ENCODE data around the gene ERC2. TPM values are rescaled to one million over a fixed set of nuclear protein-coding genes. Genes with fewer than 3 reads are reported as not detected.

The ERC2 gene
- polyA plus RNA-seq, 1 experiment: 0.07 TPM

DNA sequence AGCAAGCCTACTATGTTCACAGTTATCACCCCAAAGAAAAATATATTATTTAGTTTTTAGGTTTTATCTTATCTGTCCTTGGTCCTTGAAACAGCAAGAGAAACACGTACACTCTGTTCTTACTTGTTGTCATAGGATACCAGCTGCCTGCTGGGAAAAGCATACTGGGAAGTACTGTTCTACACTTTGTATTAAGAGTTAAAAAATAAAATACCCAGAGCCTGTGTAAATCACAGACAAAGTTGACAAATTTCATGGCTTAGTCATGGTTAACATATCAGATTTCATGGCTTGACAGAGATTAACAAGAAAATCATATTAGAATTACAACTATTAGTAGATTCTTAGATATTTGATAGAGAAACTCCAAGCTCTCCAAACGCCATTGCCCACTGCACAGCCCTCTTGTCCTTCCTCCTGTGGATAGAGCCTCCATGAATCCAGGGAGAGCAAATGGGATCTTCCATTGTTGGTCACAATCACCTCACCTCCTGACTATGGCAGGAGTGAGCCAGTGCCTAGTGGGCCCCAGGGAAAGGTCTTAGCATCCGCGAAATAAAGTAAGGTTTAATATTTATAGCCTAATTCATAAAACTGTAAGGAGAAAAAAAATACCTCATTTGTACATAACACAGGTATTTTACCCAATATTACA, 853.1 kb downstream of the ERC2 start:
- H3K36me3 ChIP-seq (ENCODE audit: control insufficient read depth, insufficient read depth, low read length): no peaks in the 10 kb centered on the region
- ChIA-PET POLR2A (no interaction called here), CTCF (no interaction called here)

DNA sequence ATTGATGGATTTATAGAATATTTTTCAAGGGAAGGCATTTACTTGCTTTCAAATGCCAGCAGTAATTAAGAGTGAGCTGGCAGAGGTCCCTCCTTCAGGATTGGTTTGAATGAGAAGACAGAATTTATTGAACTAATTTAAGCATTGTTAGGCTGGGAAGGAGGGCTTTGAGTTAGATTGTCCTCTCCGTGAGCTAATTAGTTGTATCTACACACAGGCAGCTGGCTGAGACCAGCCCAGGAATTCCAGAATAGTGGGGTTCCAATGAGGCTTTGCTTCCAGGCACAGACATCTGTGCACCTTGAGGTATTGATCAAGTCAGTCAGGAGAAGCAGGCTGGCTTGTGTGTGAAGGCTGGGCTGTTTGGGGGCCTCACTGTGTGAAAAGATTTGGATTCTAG, 857.1 kb downstream of the ERC2 start:
- Histone ChIP-seq H3K27me3 (ENCODE audit: control insufficient read depth, insufficient read depth, low read length) (0 out of 2 replicates have a peak, but pooled peaks cover 1% of the 10 kb centered on the region), H3K36me3 (ENCODE audit: control insufficient read depth, insufficient read depth, low read length) (no peaks in the 10 kb centered on the region), H3K4me3 (ENCODE audit: low read depth, low read length) (no peak overlapping the region)
- DNase-seq (ENCODE audit: low read depth): no peak
- ChIA-PET CTCF (interaction anchor here (1.1 kb wide), 1 partner anchor 9 kb away, joined by 4 read pairs; no protein-coding TSS in a partner anchor), POLR2A (no interaction called here)
- TF ChIP-seq, protein P1, sequence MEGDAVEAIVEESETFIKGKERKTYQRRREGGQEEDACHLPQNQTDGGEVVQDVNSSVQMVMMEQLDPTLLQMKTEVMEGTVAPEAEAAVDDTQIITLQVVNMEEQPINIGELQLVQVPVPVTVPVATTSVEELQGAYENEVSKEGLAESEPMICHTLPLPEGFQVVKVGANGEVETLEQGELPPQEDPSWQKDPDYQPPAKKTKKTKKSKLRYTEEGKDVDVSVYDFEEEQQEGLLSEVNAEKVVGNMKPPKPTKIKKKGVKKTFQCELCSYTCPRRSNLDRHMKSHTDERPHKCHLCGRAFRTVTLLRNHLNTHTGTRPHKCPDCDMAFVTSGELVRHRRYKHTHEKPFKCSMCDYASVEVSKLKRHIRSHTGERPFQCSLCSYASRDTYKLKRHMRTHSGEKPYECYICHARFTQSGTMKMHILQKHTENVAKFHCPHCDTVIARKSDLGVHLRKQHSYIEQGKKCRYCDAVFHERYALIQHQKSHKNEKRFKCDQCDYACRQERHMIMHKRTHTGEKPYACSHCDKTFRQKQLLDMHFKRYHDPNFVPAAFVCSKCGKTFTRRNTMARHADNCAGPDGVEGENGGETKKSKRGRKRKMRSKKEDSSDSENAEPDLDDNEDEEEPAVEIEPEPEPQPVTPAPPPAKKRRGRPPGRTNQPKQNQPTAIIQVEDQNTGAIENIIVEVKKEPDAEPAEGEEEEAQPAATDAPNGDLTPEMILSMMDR (IDR thresholded peaks at IDR 0.05; ENCODE audit: insufficient read depth, low read depth, low read length): no peak

More for the DNA sequence above, 853.1 kb downstream of the ERC2 start:
- DNase-seq (ENCODE audit: low read depth): no peak
- Histone ChIP-seq H3K27me3 (ENCODE audit: control insufficient read depth, insufficient read depth, low read length) (0 out of 2 replicates have a peak, but pooled peaks cover 1% of the 10 kb centered on the region), H3K4me3 (ENCODE audit: low read depth, low read length) (no peak overlapping the region)
- TF ChIP-seq, protein P1 (IDR thresholded peaks at IDR 0.05; ENCODE audit: insufficient read depth, low read depth, low read length): no peak

DNA sequence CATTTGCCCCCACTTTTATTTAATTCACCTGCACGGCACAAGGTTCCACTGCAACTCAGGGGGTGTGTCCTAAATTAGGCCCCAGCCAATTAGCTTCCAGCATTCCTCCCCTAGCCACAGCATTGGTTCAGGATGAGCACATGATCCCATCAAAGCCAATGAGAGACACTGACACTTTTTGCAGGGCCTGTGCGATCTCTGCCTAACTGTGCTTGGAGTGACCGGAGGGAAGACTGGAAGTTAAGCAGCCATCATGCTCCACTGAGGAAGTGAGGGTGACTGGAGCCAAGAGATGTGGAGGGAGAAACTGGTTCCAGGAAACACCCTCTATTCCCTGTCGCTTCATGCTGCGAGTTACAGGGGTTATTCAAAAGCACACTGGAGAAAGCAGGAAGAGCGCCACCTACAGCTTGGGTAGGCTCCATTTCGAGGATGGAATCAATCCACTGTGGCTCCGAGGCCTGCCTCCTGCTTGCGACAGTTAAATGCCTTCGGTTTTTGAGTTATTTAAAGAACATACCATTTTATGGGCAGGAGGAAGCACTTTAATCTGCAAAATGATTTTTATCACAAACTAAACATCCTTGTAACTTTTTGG, 858.9 kb downstream of the ERC2 start:
- Histone ChIP-seq H3K4me3 (ENCODE audit: low read depth, low read length) (no peak overlapping the region), H3K27me3 (ENCODE audit: control insufficient read depth, insufficient read depth, low read length) (0 out of 2 replicates have a peak, but pooled peaks cover 1% of the 10 kb centered on the region), H3K36me3 (ENCODE audit: control insufficient read depth, insufficient read depth, low read length) (no peaks in the 10 kb centered on the region)
- DNase-seq (ENCODE audit: low read depth): no peak
- TF ChIP-seq, protein P1 (IDR thresholded peaks at IDR 0.05; ENCODE audit: insufficient read depth, low read depth, low read length): no peak
- CTCF ChIA-PET: interaction anchor here (0.6 to 1.7 kb wide), 5 partner anchors 8 to 132 kb away, joined by 3 to 6 read pairs (median 5); no protein-coding TSS in a partner anchor
- POLR2A ChIA-PET: interaction anchor here (0.5 kb wide), 1 partner anchor 122 kb away, joined by 3 read pairs; the partner anchor contains the start of gene WNT5A

DNA sequence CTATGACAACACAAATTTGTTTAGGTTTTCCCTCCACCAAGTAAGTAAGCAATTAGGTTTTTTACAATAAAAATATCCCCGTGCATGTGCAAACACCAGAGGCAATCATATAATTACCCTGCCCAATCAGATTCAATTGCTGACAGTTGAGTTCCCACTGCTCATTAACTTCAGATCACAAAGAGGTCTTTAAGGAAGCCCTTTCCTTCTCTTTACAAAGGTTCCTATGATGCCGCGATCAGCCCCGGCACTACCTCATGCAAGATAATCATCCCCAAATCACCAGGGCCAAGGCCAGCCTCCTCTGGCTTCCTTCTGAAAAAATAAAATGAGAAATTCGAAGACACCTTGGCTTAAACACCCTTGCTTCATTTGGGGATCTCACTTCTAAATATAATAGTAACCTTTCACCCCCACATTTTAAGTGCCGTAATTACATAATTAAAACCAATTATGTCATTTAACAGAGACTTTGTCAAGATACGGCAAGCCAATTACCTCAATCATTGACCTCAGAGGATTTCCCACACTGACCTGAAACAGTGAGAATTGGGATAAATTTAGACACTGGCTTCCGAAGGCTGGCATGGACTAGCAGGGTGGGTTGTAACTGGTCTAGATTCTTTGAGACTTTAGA, 859.8 kb downstream of the ERC2 start:
- DNase-seq (ENCODE audit: low read depth): no peak
- H3K27me3 ChIP-seq (ENCODE audit: control insufficient read depth, insufficient read depth, low read length): 0 out of 2 replicates have a peak, but pooled peaks cover 1% of the 10 kb centered on the region
- CTCF ChIA-PET: interaction anchor here (1.1 to 1.5 kb wide), 3 partner anchors 7 to 19 kb away, joined by 3 to 6 read pairs (median 5); no protein-coding TSS in a partner anchor
- H3K36me3 ChIP-seq (ENCODE audit: control insufficient read depth, insufficient read depth, low read length): no peaks in the 10 kb centered on the region
- POLR2A ChIA-PET: interaction anchor here (0.5 to 0.6 kb wide), 2 partner anchors 121 to 709 kb away, joined by 3 read pairs; partner anchors contain the start of gene WNT5A
- no peak overlapping the region for H3K4me3 ChIP-seq (ENCODE audit: low read depth, low read length)
- TF ChIP-seq, protein P1 (IDR thresholded peaks at IDR 0.05; ENCODE audit: insufficient read depth, low read depth, low read length): no peak

DNA sequence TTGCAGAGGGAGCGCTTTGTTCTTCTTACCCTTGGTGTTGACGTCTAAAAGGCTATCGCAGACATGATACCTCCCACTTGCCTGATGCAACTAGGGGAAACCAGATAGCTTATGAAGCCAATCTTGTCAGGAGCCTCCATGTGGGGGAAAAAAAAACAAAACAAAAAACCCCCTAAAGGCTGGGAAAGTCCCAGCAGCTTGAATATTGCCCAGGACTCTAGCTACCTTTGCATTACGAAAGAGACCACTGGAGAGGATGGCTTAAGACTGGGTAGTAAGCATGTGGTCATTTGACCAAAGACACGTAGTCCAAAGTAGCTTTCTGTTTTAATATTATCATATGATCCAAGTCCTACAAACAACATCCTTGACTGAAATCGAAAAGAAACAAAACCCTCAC, 860.4 kb downstream of the ERC2 start:
- ChIA-PET POLR2A (interaction anchor here (0.6 kb wide), 1 partner anchor 709 kb away, joined by 3 read pairs; no protein-coding TSS in a partner anchor), CTCF (interaction anchor here (1.1 kb wide), 1 partner anchor 9 kb away, joined by 3 read pairs; no protein-coding TSS in a partner anchor)
- TF ChIP-seq, protein P1 (IDR thresholded peaks at IDR 0.05; ENCODE audit: insufficient read depth, low read depth, low read length): no peak
- H3K36me3 ChIP-seq (ENCODE audit: control insufficient read depth, insufficient read depth, low read length): no peaks in the 10 kb centered on the region
- no peak for DNase-seq (ENCODE audit: low read depth)
- 0 out of 2 replicates have a peak, but pooled peaks cover 1% of the 10 kb centered on the region for H3K27me3 ChIP-seq (ENCODE audit: control insufficient read depth, insufficient read depth, low read length)
- no peak overlapping the region for H3K4me3 ChIP-seq (ENCODE audit: low read depth, low read length)
